Fibroblast of upper back skin (primary cell): Measurements from ENCODE around the gene FYB2.

Experiments
- DNase-seq: peaks from one replicate; pipeline ENCODE4 v3.0.0-alpha.2; 2013

FYB2 gene

GRCh38 chr1:56710646-56711045 is 108.6 kb downstream of the FYB2 start:
- DNase-seq: peak; percentile 88

DNA sequence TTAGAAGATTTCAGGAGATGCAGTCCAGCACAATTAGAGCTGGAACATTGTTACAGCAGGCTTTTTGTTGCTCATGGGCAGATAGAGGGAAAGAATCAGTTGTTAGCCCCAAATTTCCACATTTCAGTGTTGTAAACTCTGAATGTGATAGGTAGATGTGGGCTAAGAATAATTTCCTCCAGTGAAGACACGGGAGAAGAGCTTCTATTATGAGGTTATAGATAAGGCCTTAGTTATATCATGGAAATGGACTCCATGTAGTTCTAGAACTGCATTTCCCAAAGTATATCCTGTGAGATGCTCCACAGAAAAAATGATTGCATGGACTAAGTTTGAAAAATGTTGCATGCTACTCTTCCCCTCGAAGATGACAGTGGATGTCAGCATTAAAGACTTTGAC is 109.2 kb downstream of the FYB2 start:
- no peak for DNase-seq

DNA sequence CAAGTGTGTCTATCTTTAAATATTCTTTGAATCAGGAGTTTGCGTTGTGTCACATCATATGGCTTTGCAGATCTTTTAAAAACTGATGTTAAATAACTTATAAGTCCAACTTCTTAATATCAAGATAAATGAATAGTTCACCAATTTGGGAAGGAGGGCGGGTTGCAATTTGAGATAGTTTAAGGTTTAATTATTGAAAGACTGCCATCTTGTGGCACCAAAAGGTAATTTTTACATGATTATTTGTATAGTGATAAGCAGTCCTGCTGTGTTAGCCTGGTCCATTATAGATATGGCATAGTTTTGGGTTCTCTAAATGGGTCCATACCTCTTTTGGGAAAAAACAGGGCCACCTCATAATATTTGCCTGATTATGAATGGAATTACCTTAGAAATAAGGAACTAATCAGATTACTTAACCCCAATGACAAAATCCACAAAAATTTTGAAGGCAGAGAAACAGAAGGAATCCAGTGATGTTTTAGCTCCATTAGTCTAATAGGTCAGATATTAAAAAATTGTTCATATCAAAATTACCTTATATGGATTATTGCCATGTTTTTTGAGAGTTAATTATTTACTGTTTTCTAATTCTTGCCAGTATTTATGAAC is 109.8 kb downstream of the FYB2 start:
- peak; percentile 65 for DNase-seq

DNA sequence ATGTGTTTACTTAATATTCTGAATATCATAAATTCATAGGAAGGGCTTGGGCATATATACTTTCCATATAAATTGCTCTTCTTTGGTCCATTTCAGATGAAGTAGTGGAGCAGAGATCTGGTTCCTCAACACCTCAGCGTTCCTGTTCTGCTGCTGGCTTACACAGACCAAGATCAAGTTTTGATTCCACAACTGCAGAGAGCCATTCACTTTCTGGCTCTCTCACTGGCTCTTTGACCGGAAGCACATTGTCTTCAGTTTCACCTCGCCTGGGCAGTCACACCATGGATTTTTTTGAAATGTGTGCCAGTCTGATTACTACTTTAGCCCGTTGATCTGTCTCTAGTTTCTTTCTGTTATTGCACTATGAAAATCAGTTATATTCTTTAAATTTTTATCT is 111.8 kb downstream of the FYB2 start:
- DNase-seq: no peak

GRCh38 chr1:56703747-56704146 is 115.5 kb downstream of the FYB2 start:
- DNase-seq: no peak

- DNase-seq: no peak
Observed at GRCh38 chr1:56696663-56697062, 122.5 kb downstream of the FYB2 start.

- DNase-seq: peak; percentile 71
Observed at GRCh38 chr1:56688522-56689026, 130.6 kb downstream of the FYB2 start.

DNA sequence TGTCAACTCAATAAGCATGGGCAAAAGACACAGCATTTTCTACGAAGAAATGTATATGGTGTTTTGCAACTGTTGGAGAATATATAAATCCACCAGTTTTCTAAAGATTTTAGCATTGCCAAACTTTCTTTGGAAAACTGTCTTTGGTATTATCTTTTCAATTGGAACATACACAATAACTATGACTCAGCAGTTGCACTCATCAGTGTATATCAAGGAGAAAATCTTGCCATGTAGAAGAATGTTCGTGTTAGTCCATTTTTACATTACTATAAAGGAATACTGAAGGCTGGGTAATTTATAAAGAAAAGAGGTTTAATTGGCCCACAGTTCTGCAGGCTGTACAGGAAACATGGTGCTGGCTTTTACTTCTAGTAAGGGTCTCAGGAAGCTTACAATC is 133.0 kb downstream of the FYB2 start:
- DNase-seq: peak; percentile 37

- no peak for DNase-seq
Observed at GRCh38 chr1:56683569-56683968, 135.6 kb downstream of the FYB2 start.

DNA sequence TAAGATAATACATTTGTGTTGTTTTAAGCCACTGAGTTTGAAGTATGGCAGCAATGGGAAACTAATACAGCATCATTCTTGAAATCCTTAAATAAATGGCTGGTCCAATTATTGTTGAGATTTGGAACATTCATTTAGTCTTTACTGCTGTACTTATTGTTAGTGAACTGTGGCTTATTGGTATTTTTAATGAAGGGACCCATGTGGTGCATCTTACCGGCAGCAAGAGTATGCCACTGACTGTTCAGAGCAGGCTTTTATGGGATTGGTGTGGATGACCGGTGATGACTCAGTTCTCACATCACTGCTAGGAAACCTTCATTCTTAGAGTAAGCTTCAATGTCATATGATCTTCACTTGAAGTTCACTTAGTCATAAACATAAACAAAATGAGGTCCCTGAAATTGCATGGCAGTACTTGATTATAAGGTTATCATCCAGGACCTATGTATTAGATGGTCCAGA is 142.6 kb downstream of the FYB2 start:
- DNase-seq: peak; percentile 60

DNA sequence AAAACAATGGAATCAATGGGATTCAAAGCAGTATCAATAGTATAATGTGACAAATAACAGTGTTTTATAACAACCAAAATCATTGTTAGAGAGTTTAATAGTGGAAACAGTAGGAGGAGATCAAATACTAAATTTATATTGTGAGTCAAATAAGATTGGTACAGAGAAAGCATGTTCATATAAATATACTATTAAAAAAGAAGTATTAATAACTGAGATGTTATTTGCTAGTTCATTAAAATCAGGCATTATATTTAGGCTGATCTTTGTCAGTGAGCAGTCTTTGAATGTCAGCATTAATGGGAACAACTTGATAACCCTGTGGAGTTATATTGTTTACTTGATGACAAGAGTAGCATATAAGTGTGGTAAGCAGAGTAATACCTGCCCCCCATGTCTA is 143.4 kb downstream of the FYB2 start:
- no peak for DNase-seq

DNA sequence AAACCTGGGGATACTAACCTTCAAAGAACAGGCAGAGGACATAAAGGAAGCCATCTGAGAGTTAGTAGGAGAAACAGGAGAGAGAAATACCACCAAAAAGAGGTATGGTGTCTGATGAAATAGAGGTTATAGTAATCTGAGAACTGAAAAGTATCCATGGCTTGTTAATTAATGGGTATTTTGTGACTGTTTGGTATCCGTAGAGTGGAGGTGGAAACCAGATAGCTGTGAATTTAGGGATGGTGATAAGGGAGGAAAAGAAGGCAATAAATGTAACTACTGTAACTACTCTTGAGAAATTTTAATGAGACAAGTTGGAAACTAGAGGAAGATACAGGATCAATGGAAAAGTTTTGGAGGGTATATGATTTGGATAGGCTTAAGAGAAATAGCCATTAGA is 146.6 kb downstream of the FYB2 start:
- DNase-seq: no peak

- no peak for DNase-seq
Observed at GRCh38 chr1:56671542-56671941, 147.7 kb downstream of the FYB2 start.

DNA sequence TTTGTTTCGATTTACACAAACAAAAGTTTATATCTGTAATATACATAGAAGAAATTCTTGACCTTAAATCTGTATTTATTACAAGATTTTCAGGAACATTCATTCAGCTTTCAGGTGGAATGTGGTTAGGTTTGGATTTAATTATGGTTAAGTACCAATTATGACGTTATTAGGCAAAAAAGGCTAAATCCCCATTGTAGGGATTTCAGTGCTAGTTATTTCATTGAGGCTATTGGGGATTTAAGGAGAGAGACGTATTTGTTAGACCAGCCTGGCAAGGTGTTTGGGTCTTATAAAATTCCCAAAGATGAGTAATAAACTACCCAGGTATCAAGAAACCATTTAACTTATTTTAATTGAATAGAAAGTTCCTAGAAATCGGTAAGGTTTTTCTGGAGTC is 148.1 kb downstream of the FYB2 start:
- DNase-seq: no peak

GRCh38 chr1:56670350-56670749 is 148.9 kb downstream of the FYB2 start:
- no peak for DNase-seq
